Gastroesophageal sphincter (tissue), 3 donors: Measurements from ENCODE around the gene PLCB4.

Source experiments
- EP300 ChIP-seq: sonication (generic); formaldehyde crosslinking; IDR thresholded peaks from one replicate; pipeline ENCODE4 v1.6.1; 2017; ENCODE audit warnings: antibody characterized with exemption, mild to moderate bottlenecking
- POLR2A ChIP-seq, 2 donors: fragments of 450-650 bp; IDR thresholded peaks; one replicate each; pipeline ENCODE4 v1.6.1; 2017; ENCODE audit warnings: antibody characterized with exemption in 2 of 2, mild to moderate bottlenecking in 2 of 2, moderate library complexity in 1 of 2
- POLR2AphosphoS5 ChIP-seq: sonication (generic); formaldehyde crosslinking; IDR thresholded peaks from one replicate; pipeline ENCODE4 v1.6.1; 2017; ENCODE audit warnings: antibody characterized with exemption
- TF ChIP-seq, protein P1 (sequence below), 4 experiments: fragments of 200-600 bp in 2 of 4; fragments of 450-650 bp in 2 of 4; sonication (generic) in 1 of 4; IDR thresholded peaks; one replicate each; pipeline ENCODE4 v1.5.1; 2017 to 2019; ENCODE audit warnings: antibody characterized with exemption in 4 of 4, mild to moderate bottlenecking in 2 of 4, moderate library complexity in 2 of 4

DNA sequence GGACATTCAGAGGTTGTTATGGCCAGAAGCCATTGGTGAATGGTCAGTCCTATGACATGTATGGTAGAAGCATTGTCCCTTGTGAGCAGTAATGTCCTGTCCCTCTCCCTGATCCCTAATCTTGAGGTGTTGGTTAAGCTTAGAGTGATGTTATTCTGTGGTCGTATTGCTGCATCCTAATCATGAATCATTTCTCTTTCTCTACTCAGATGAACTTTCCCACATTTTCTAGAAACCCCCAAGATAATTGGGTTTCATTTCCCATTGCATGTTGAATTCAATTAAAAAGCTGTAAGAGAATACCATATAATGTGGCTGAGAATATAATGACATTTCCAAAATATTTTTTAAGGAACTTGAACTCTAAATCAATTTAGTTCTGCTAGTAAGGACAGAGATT lies 175.1 kb downstream of the PLCB4 start:
- TF ChIP-seq POLR2AphosphoS5 = no peak
- TF ChIP-seq, protein P1, sequence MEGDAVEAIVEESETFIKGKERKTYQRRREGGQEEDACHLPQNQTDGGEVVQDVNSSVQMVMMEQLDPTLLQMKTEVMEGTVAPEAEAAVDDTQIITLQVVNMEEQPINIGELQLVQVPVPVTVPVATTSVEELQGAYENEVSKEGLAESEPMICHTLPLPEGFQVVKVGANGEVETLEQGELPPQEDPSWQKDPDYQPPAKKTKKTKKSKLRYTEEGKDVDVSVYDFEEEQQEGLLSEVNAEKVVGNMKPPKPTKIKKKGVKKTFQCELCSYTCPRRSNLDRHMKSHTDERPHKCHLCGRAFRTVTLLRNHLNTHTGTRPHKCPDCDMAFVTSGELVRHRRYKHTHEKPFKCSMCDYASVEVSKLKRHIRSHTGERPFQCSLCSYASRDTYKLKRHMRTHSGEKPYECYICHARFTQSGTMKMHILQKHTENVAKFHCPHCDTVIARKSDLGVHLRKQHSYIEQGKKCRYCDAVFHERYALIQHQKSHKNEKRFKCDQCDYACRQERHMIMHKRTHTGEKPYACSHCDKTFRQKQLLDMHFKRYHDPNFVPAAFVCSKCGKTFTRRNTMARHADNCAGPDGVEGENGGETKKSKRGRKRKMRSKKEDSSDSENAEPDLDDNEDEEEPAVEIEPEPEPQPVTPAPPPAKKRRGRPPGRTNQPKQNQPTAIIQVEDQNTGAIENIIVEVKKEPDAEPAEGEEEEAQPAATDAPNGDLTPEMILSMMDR (IDR thresholded peaks at IDR 0.05) = no peak
- no peak for TF ChIP-seq EP300
- no peak for TF ChIP-seq POLR2A (IDR thresholded peaks at IDR 0.05)
